ENCODE measurements around the gene TCEANC2. TPM values are rescaled to one million over a fixed set of nuclear protein-coding genes. Genes with fewer than 3 reads are reported as not detected.

TCEANC2 gene
- total and polyA plus RNA-seq, 2 donors (not counting 3 experiments of a cell fraction or from before 2014, with no cell fraction given), result 3.2 to 6.1 TPM

DNA sequence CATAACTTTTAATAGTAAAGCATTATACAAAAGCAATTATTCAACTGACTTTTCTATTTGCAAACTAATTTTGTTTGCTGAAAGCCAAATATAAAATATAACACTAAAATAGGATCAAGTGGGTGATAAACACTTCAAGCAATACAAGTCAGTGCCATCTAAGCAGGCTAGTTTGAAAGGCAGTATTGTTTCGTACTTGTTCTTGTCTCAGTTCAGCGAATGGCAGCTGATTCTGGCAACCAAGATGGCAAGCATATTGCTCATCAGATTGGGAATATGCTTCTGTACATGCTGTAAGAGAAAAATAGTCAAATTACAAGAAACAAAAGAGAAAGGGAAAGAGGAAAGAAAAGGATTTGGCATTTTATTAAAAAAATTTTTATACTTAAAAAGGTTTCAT, 7.9 kb upstream of the TCEANC2 start:
- intact Hi-C loops (cut with micrococcal nuclease) (no loop called here), dilution Hi-C loops (cut with MboI; ENCODE audit: extremely low pct_ligation_motif_present, low sequenced_read_pairs) (no loop called here)
- FAIRE-seq (no peak), DNase-seq (ENCODE audit: low read depth, low spot score) (no peak)
- H3K9ac ChIP-seq (replicated peaks; ENCODE audit: extremely low read depth, insufficient read depth, low read length), result no peak overlapping the region
- H3K79me2 ChIP-seq (ENCODE audit: control insufficient read depth, insufficient read depth, low read length), result peaks cover 15% of the 10 kb centered on the region
- ChIA-PET POLR2A (no interaction called here), CTCF (no interaction called here)
- H3K27me3 ChIP-seq (ENCODE audit: control insufficient read depth in 2 of 2, insufficient read depth in 2 of 2, low read length in 2 of 2), result no peaks in the 10 kb centered on the region
- TF ChIP-seq EZH2 (IDR thresholded peaks at IDR 0.05; ENCODE audit: borderline replicate concordance, low read depth, low read length, severe bottlenecking) (no peak), GATA2 (IDR thresholded peaks at IDR 0.05; ENCODE audit: insufficient read depth, insufficient read length, low read depth, low read length) (no peak), MAX (IDR thresholded peaks at IDR 0.05; ENCODE audit: insufficient read depth, insufficient read length) (no peak), FOS (IDR thresholded peaks at IDR 0.05; ENCODE audit: borderline replicate concordance, insufficient read depth, low read length) (no peak), CTCF (IDR thresholded peaks at IDR 0.05; ENCODE audit: extremely low read depth in 1 of 2, insufficient read depth in 1 of 2, low read depth in 1 of 2, low read length in 2 of 2) (no peak), JUN (IDR thresholded peaks at IDR 0.05; ENCODE audit: borderline replicate concordance, insufficient read depth, insufficient read length, low read depth) (no peak), MYC (IDR thresholded peaks at IDR 0.05; ENCODE audit: low read depth, low read length) (no peak), POLR2AphosphoS5 (IDR thresholded peaks at IDR 0.05; ENCODE audit: insufficient read depth, low read depth, low read length) (no peak), POLR2A (IDR thresholded peaks at IDR 0.05; ENCODE audit: low read depth, low read length) (no peak)
- H4K20me1 ChIP-seq (replicated peaks; ENCODE audit: control insufficient read depth, extremely low read depth, insufficient read depth, low read length), result no peaks in the 10 kb centered on the region
- H3K27ac ChIP-seq (ENCODE audit: insufficient read depth, low read depth, low read length), result no peak overlapping the region
- H3K9me1 ChIP-seq (replicated peaks; ENCODE audit: control insufficient read depth, extremely low read depth, insufficient read depth, low read length), result peaks cover 2% of the 10 kb centered on the region
- peaks cover 19% of the 10 kb centered on the region for H3K4me1 ChIP-seq (ENCODE audit: control insufficient read depth, extremely low read depth, insufficient read depth, low read length)
- no peak overlapping the region for H3K4me3 ChIP-seq (replicated peaks in 1 of 3; ENCODE audit: insufficient read depth in 1 of 3, low read depth in 1 of 3, low read length in 3 of 3)
- H3K4me2 ChIP-seq (ENCODE audit: insufficient read depth, low read length), result no peak overlapping the region
- H2AFZ ChIP-seq (ENCODE audit: low read depth, low read length), result no peak overlapping the region
- peaks cover 3 to 4% of the 10 kb centered on the region in 2 experiments for H3K36me3 ChIP-seq (ENCODE audit: control insufficient read depth in 2 of 2, extremely low read depth in 1 of 2, insufficient read depth in 2 of 2, low read length in 2 of 2)
- BruUV-seq (replicated peaks), result no TSS peak
- no peaks in the 10 kb centered on the region for H3K9me3 ChIP-seq (replicated peaks; ENCODE audit: control insufficient read depth, insufficient read depth, low read length)
